BLaER1 treated with 17β-estradiol and CSF1 and Interleukin-3, amounts not matched to agents 10 nM and 100 nM (cell line): Measurements from ENCODE around the gene ARHGAP12.
"Not testable (repeated sequence)": the region's sequence is repeated elsewhere in the genome, so short reads cannot be mapped to it uniquely, and the experiment has no call there.

Source experiments
- H3K27ac ChIP-seq, 11 experiments: shearing (Covaris generic); formaldehyde crosslinking; 2 replicates each; pipeline ENCODE4 v1.8.1; 2022
- H3K27me3 ChIP-seq, 11 experiments: shearing (Covaris generic); formaldehyde crosslinking; 2 replicates each; pipeline ENCODE4 v1.8.1; 2022
- H3K36me3 ChIP-seq, 11 experiments: shearing (Covaris generic); formaldehyde crosslinking; 2 replicates each; pipeline ENCODE4 v1.8.1; 2022
- H3K4me1 ChIP-seq, 10 experiments: shearing (Covaris generic); formaldehyde crosslinking; 2 replicates each; pipeline ENCODE4 v1.8.1; 2022
- H3K4me2 ChIP-seq, 11 experiments: shearing (Covaris generic); formaldehyde crosslinking; 2 replicates each; pipeline ENCODE4 v1.8.1; 2022
- H3K4me3 ChIP-seq, 10 experiments: shearing (Covaris generic); formaldehyde crosslinking; 2 replicates each; pipeline ENCODE4 v1.8.1; 2022
- H3K9ac ChIP-seq, 11 experiments: shearing (Covaris generic); formaldehyde crosslinking; 2 replicates each; pipeline ENCODE4 v1.8.1; 2022
- H3K9me3 ChIP-seq, 11 experiments: shearing (Covaris generic); formaldehyde crosslinking; replicated peaks in 1 of 11; 2 replicates each; pipeline ENCODE4 v1.8.1; 2022
- H4K20me1 ChIP-seq, 11 experiments: shearing (Covaris generic); formaldehyde crosslinking; 2 replicates each; pipeline ENCODE4 v1.8.1; 2022
- Cebpa-rat ChIP-seq, 11 experiments: shearing (Covaris generic); IDR thresholded peaks; 2 replicates each; pipeline ENCODE4 v1.8.1; 2022

The ARHGAP12 gene

GRCh38 chr10:31774299-31774900 is 154.2 kb downstream of the ARHGAP12 start:
- Histone ChIP-seq H3K4me2 (no peak overlapping the region), H3K4me1 (peaks cover 0 to 4% (median 0%) of the 10 kb centered on the region in 10 experiments; a peak in 1 of 20 replicates), H3K4me3 (no peak overlapping the region), H3K27me3 (no peaks in the 10 kb centered on the region), H3K9ac (no peak overlapping the region), H3K36me3 (no peaks in the 10 kb centered on the region), H3K9me3 (peaks cover 11 to 22% (median 19%) of the 10 kb centered on the region in 11 experiments; a peak in 21 of 22 replicates), H3K27ac (no peak overlapping the region), H4K20me1 (no peaks in the 10 kb centered on the region)
- no peak for TF ChIP-seq Cebpa-rat (IDR thresholded peaks at IDR 0.05)

- H3K27me3 ChIP-seq, result no peaks in the 10 kb centered on the region
- H3K9ac ChIP-seq, result no peak overlapping the region
- H3K4me3 ChIP-seq, result no peak overlapping the region
- peaks cover 11 to 22% (median 19%) of the 10 kb centered on the region in 11 experiments; a peak in 21 of 22 replicates for H3K9me3 ChIP-seq
- no peak overlapping the region for H3K27ac ChIP-seq
- no peaks in the 10 kb centered on the region for H3K36me3 ChIP-seq
- H3K4me1 ChIP-seq, result peaks cover 0 to 4% (median 0%) of the 10 kb centered on the region in 10 experiments; a peak in 1 of 20 replicates
- no peak for TF ChIP-seq Cebpa-rat (IDR thresholded peaks at IDR 0.05)
- H4K20me1 ChIP-seq, result no peaks in the 10 kb centered on the region
- no peak overlapping the region for H3K4me2 ChIP-seq
Measured at GRCh38 chr10:31773749-31774298, 154.8 kb downstream of the ARHGAP12 start.

- no peak for TF ChIP-seq Cebpa-rat (IDR thresholded peaks at IDR 0.05)
- H3K4me2 ChIP-seq, result no peak overlapping the region
- H4K20me1 ChIP-seq, result no peaks in the 10 kb centered on the region
- no peaks in the 10 kb centered on the region for H3K36me3 ChIP-seq
- H3K9me3 ChIP-seq, result peaks cover 7 to 13% (median 11%) of the 10 kb centered on the region in 11 experiments; a peak in 21 of 22 replicates
- H3K27ac ChIP-seq, result no peak overlapping the region
- no peak overlapping the region for H3K9ac ChIP-seq
- peaks cover 0 to 4% (median 0%) of the 10 kb centered on the region in 10 experiments; a peak in 1 of 20 replicates for H3K4me1 ChIP-seq
- H3K4me3 ChIP-seq, result no peak overlapping the region
- no peaks in the 10 kb centered on the region for H3K27me3 ChIP-seq
Measured at GRCh38 chr10:31771331-31771831, 157.2 kb downstream of the ARHGAP12 start.

GRCh38 chr10:31770307-31770902 is 158.2 kb downstream of the ARHGAP12 start:
- TF ChIP-seq Cebpa-rat (IDR thresholded peaks at IDR 0.05), result no peak
- Histone ChIP-seq H3K9me3 (peaks cover 0 to 4% (median 1%) of the 10 kb centered on the region in 11 experiments; a peak in 8 of 22 replicates), H3K27ac (no peak overlapping the region), H4K20me1 (no peaks in the 10 kb centered on the region), H3K4me2 (no peak overlapping the region), H3K4me1 (peaks cover 0 to 4% (median 0%) of the 10 kb centered on the region in 10 experiments; a peak in 1 of 20 replicates), H3K4me3 (no peak overlapping the region), H3K36me3 (no peaks in the 10 kb centered on the region), H3K27me3 (no peaks in the 10 kb centered on the region), H3K9ac (no peak overlapping the region)

- no peaks in the 10 kb centered on the region for H3K36me3 ChIP-seq
- H3K4me1 ChIP-seq, result peaks cover 0 to 4% (median 0%) of the 10 kb centered on the region in 10 experiments; a peak in 1 of 20 replicates
- no peak overlapping the region for H3K4me3 ChIP-seq
- H4K20me1 ChIP-seq, result no peaks in the 10 kb centered on the region
- no peak overlapping the region for H3K9ac ChIP-seq
- H3K4me2 ChIP-seq, result no peak overlapping the region
- TF ChIP-seq Cebpa-rat (IDR thresholded peaks at IDR 0.05), result no peak
- H3K27me3 ChIP-seq, result no peaks in the 10 kb centered on the region
- H3K27ac ChIP-seq, result no peak overlapping the region
- no peaks in the 10 kb centered on the region for H3K9me3 ChIP-seq
Measured at GRCh38 chr10:31769564-31769963, 159.1 kb downstream of the ARHGAP12 start.

GRCh38 chr10:31768935-31769334 is 159.7 kb downstream of the ARHGAP12 start:
- H3K4me1 ChIP-seq, H3K4me3 ChIP-seq, H3K27me3 ChIP-seq, H4K20me1 ChIP-seq, H3K9ac ChIP-seq, H3K27ac ChIP-seq, H3K4me2 ChIP-seq, H3K36me3 ChIP-seq, H3K9me3 ChIP-seq: not testable (repeated sequence)

- Histone ChIP-seq H3K27ac (no peak overlapping the region), H3K4me1 (peaks cover 0 to 4% (median 0%) of the 10 kb centered on the region in 10 experiments; a peak in 1 of 20 replicates), H3K27me3 (no peaks in the 10 kb centered on the region), H3K9me3 (0 out of 22 replicates have a peak, but pooled peaks cover 0 to 4% (median 0%) of the 10 kb centered on the region in 11 experiments), H4K20me1 (no peaks in the 10 kb centered on the region), H3K4me2 (no peak overlapping the region), H3K36me3 (no peaks in the 10 kb centered on the region), H3K9ac (no peak overlapping the region), H3K4me3 (no peak overlapping the region)
- TF ChIP-seq Cebpa-rat (IDR thresholded peaks at IDR 0.05), result no peak
Measured at GRCh38 chr10:31768467-31768866, 160.2 kb downstream of the ARHGAP12 start.

- Histone ChIP-seq H4K20me1 (no peaks in the 10 kb centered on the region), H3K36me3 (no peaks in the 10 kb centered on the region), H3K4me3 (no peak overlapping the region), H3K9ac (no peak overlapping the region), H3K27me3 (no peaks in the 10 kb centered on the region), H3K27ac (no peak overlapping the region), H3K9me3 (0 out of 22 replicates have a peak, but pooled peaks cover 0 to 5% (median 0%) of the 10 kb centered on the region in 11 experiments), H3K4me1 (peaks cover 5 to 13% (median 6%) of the 10 kb centered on the region in 10 experiments; a peak in 19 of 20 replicates), H3K4me2 (no peak overlapping the region)
- no peak for TF ChIP-seq Cebpa-rat (IDR thresholded peaks at IDR 0.05)
Measured at GRCh38 chr10:31765541-31765940, 163.1 kb downstream of the ARHGAP12 start.

- no peaks in the 10 kb centered on the region for H3K27me3 ChIP-seq
- H3K4me2 ChIP-seq, result no peak overlapping the region
- no peak overlapping the region for H3K27ac ChIP-seq
- 0 out of 22 replicates have a peak, but pooled peaks cover 0 to 5% (median 0%) of the 10 kb centered on the region in 11 experiments for H3K9me3 ChIP-seq
- TF ChIP-seq Cebpa-rat (IDR thresholded peaks at IDR 0.05), result no peak
- H4K20me1 ChIP-seq, result no peaks in the 10 kb centered on the region
- H3K4me1 ChIP-seq, result peaks cover 7 to 20% (median 12%) of the 10 kb centered on the region in 10 experiments; a peak in 19 of 20 replicates
- H3K4me3 ChIP-seq, result no peak overlapping the region
- no peak overlapping the region for H3K9ac ChIP-seq
- no peaks in the 10 kb centered on the region for H3K36me3 ChIP-seq
Measured at GRCh38 chr10:31762316-31762715, 166.3 kb downstream of the ARHGAP12 start.
